GM23338 (cell line): ENCODE results near the gene TMEM273. TPM values are rescaled to one million over a fixed set of nuclear protein-coding genes. Genes with fewer than 3 reads are reported as not detected.

ENCODE experiments used
- EZH2phosphoT487 ChIP-seq: fragments of 200-600 bp; sonication (generic); IDR thresholded peaks from one replicate; pipeline ENCODE4 v1.8.1; 2018; ENCODE audit warnings: antibody characterized with exemption; ENCODE audit not compliant: unreplicated experiment
- STAT1 ChIP-seq: IDR thresholded peaks from one replicate; pipeline ENCODE4 v1.6.1; 2016; ENCODE audit warnings: antibody characterized with exemption; ENCODE audit not compliant: unreplicated experiment
- ZNF114 ChIP-seq: fragments of 250-450 bp; sonication (Bioruptor Pico); IDR thresholded peaks from 2 replicates; pipeline ENCODE4 v1.5.0; 2020; ENCODE audit warnings: mild to moderate bottlenecking, moderate library complexity
- ZNF331 ChIP-seq: fragments of 250-450 bp; sonication (Bioruptor Pico); IDR thresholded peaks from 2 replicates; pipeline ENCODE4 v1.5.0; 2020; ENCODE audit warnings: low read depth, mild to moderate bottlenecking, moderate library complexity
- polyA plus RNA-seq: library from polyadenylated mRNA; unstranded; fragments of >200 nt; fragmentation: Nextera tagmentation; extraction: Ambion mirVana; gene quantifications from 2 replicates; pipeline ENCODE4 v1.2.1, GENCODE V29; 2016
- total RNA-seq: library from RNA; depleted of rRNA; stranded (reverse); fragments of >200 nt; shearing (Covaris generic); gene quantifications from 2 replicates; pipeline ENCODE4 v1.2.3, GENCODE V29; 2014
- TF ChIP-seq, protein P1 (sequence below): IDR thresholded peaks from one replicate; pipeline ENCODE4 v1.6.1; 2018; ENCODE audit warnings: antibody characterized with exemption; ENCODE audit not compliant: unreplicated experiment
- TF ChIP-seq, protein P2 (sequence below): fragments of 250-450 bp; sonication (Bioruptor Pico); IDR thresholded peaks from 2 replicates; pipeline ENCODE4 v1.5.0; 2020; ENCODE audit warnings: mild to moderate bottlenecking, moderate library complexity

TMEM273 gene
- total and polyA plus RNA-seq, 2 experiments from 2014 or later: not detected

DNA sequence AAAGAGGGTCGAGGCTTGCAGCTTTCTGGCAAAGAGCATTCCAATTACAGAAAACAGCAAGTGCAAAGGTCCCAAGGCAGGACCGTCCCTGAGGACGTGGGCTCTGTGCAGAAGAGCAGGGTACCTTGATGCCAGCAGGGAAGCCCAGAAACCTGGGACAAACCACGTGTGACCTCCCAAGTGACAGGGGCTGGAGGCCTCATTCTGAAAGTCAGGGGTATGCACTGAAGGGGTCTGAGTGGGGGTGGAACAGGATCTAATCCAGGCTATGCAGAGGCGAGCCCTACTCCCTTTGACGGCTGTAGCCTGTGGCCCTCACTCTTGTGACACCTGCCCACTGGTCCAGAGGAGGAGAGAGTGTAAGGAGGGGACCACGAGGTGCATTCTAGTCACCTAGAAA lies 22.9 kb downstream of the TMEM273 start (continued):
- TF ChIP-seq, protein P1, sequence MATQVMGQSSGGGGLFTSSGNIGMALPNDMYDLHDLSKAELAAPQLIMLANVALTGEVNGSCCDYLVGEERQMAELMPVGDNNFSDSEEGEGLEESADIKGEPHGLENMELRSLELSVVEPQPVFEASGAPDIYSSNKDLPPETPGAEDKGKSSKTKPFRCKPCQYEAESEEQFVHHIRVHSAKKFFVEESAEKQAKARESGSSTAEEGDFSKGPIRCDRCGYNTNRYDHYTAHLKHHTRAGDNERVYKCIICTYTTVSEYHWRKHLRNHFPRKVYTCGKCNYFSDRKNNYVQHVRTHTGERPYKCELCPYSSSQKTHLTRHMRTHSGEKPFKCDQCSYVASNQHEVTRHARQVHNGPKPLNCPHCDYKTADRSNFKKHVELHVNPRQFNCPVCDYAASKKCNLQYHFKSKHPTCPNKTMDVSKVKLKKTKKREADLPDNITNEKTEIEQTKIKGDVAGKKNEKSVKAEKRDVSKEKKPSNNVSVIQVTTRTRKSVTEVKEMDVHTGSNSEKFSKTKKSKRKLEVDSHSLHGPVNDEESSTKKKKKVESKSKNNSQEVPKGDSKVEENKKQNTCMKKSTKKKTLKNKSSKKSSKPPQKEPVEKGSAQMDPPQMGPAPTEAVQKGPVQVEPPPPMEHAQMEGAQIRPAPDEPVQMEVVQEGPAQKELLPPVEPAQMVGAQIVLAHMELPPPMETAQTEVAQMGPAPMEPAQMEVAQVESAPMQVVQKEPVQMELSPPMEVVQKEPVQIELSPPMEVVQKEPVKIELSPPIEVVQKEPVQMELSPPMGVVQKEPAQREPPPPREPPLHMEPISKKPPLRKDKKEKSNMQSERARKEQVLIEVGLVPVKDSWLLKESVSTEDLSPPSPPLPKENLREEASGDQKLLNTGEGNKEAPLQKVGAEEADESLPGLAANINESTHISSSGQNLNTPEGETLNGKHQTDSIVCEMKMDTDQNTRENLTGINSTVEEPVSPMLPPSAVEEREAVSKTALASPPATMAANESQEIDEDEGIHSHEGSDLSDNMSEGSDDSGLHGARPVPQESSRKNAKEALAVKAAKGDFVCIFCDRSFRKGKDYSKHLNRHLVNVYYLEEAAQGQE: no peak
- no peak for TF ChIP-seq ZNF331 (CRISPR knock-in tag)
- no peak for TF ChIP-seq STAT1
- no peak for TF ChIP-seq EZH2phosphoT487
- no peak for TF ChIP-seq ZNF114 (CRISPR knock-in tag)
- TF ChIP-seq, protein P2, sequence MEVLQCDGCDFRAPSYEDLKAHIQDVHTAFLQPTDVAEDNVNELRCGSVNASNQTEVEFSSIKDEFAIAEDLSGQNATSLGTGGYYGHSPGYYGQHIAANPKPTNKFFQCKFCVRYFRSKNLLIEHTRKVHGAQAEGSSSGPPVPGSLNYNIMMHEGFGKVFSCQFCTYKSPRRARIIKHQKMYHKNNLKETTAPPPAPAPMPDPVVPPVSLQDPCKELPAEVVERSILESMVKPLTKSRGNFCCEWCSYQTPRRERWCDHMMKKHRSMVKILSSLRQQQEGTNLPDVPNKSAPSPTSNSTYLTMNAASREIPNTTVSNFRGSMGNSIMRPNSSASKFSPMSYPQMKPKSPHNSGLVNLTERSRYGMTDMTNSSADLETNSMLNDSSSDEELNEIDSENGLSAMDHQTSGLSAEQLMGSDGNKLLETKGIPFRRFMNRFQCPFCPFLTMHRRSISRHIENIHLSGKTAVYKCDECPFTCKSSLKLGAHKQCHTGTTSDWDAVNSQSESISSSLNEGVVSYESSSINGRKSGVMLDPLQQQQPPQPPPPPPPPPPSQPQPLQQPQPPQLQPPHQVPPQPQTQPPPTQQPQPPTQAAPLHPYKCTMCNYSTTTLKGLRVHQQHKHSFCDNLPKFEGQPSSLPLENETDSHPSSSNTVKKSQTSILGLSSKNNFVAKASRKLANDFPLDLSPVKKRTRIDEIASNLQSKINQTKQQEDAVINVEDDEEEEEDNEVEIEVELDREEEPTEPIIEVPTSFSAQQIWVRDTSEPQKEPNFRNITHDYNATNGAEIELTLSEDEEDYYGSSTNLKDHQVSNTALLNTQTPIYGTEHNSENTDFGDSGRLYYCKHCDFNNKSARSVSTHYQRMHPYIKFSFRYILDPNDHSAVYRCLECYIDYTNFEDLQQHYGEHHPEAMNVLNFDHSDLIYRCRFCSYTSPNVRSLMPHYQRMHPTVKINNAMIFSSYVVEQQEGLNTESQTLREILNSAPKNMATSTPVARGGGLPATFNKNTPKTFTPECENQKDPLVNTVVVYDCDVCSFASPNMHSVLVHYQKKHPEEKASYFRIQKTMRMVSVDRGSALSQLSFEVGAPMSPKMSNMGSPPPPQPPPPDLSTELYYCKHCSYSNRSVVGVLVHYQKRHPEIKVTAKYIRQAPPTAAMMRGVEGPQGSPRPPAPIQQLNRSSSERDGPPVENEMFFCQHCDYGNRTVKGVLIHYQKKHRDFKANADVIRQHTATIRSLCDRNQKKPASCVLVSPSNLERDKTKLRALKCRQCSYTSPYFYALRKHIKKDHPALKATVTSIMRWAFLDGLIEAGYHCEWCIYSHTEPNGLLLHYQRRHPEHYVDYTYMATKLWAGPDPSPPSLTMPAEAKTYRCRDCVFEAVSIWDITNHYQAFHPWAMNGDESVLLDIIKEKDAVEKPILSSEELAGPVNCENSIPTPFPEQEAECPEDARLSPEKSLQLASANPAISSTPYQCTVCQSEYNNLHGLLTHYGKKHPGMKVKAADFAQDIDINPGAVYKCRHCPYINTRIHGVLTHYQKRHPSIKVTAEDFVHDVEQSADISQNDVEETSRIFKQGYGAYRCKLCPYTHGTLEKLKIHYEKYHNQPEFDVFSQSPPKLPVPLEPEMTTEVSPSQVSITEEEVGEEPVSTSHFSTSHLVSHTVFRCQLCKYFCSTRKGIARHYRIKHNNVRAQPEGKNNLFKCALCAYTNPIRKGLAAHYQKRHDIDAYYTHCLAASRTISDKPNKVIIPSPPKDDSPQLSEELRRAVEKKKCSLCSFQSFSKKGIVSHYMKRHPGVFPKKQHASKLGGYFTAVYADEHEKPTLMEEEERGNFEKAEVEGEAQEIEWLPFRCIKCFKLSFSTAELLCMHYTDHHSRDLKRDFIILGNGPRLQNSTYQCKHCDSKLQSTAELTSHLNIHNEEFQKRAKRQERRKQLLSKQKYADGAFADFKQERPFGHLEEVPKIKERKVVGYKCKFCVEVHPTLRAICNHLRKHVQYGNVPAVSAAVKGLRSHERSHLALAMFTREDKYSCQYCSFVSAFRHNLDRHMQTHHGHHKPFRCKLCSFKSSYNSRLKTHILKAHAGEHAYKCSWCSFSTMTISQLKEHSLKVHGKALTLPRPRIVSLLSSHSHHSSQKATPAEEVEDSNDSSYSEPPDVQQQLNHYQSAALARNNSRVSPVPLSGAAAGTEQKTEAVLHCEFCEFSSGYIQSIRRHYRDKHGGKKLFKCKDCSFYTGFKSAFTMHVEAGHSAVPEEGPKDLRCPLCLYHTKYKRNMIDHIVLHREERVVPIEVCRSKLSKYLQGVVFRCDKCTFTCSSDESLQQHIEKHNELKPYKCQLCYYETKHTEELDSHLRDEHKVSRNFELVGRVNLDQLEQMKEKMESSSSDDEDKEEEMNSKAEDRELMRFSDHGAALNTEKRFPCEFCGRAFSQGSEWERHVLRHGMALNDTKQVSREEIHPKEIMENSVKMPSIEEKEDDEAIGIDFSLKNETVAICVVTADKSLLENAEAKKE: no peak
